OCI-LY1 (cell line): ENCODE data around the gene ZDHHC16.

Experiments
- EZH2 ChIP-seq: fragments of 200-600 bp; sonication (generic), shearing (Covaris generic); IDR thresholded peaks from 2 replicates; pipeline ENCODE4 v1.8.0; 2017; ENCODE audit warnings: borderline replicate concordance, mixed run types, mild to moderate bottlenecking, antibody characterized with exemption, low read length, moderate library complexity, mixed read lengths
- TF ChIP-seq, protein P1 (sequence below): fragments of 200-600 bp; sonication (generic), shearing (Covaris generic); IDR thresholded peaks from 2 replicates; pipeline ENCODE4 v1.5.1; 2017; ENCODE audit warnings: mild to moderate bottlenecking, antibody characterized with exemption, low read length, moderate library complexity, mixed read lengths

DNA sequence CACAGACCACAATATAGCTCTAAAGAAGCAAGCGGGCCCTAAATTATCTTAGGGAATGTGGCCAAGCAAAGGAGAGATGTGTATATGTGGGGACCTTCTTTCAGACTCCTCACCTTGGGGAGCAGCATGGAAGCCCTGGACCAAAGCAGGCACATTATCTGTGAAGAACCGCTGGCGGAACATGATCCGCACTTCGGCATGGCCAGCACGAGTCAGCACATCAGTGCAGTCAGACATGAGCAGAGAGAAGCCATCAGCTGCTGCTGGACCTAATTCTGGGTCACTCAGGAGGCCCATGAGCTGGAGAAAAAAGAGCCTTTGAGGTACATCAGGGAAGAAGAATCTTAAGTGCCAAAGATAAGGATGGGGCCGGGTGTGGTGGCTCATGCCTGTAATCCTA lies 14.0 kb downstream of the ZDHHC16 start:
- TF ChIP-seq, protein P1, sequence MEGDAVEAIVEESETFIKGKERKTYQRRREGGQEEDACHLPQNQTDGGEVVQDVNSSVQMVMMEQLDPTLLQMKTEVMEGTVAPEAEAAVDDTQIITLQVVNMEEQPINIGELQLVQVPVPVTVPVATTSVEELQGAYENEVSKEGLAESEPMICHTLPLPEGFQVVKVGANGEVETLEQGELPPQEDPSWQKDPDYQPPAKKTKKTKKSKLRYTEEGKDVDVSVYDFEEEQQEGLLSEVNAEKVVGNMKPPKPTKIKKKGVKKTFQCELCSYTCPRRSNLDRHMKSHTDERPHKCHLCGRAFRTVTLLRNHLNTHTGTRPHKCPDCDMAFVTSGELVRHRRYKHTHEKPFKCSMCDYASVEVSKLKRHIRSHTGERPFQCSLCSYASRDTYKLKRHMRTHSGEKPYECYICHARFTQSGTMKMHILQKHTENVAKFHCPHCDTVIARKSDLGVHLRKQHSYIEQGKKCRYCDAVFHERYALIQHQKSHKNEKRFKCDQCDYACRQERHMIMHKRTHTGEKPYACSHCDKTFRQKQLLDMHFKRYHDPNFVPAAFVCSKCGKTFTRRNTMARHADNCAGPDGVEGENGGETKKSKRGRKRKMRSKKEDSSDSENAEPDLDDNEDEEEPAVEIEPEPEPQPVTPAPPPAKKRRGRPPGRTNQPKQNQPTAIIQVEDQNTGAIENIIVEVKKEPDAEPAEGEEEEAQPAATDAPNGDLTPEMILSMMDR = no peak
- TF ChIP-seq EZH2 = no peak
